Rectal smooth muscle tissue (tissue), 1 donor: ENCODE data around the gene C15orf40.
"Not testable (repeated sequence)": the region's sequence is repeated elsewhere in the genome, so short reads cannot be mapped to it uniquely, and the experiment has no call there.

Source experiments
- H3K27ac ChIP-seq: one replicate; pipeline ENCODE4 v1.7.0; 2013; ENCODE audit warnings: low read depth, low read length, inconsistent platforms
- H3K27me3 ChIP-seq: one replicate; pipeline ENCODE4 v1.7.0; 2013; ENCODE audit warnings: low read length; ENCODE audit not compliant: control insufficient read depth, insufficient read depth
- H3K36me3 ChIP-seq: one replicate; pipeline ENCODE4 v1.7.0; 2013; ENCODE audit warnings: low read length; ENCODE audit not compliant: control insufficient read depth, insufficient read depth
- H3K4me1 ChIP-seq: one replicate; pipeline ENCODE4 v1.7.0; 2013; ENCODE audit warnings: low read length; ENCODE audit not compliant: control insufficient read depth, insufficient read depth
- H3K4me3 ChIP-seq: one replicate; pipeline ENCODE4 v1.7.0; 2013; ENCODE audit warnings: low read length
- H3K9ac ChIP-seq: one replicate; pipeline ENCODE4 v1.7.0; 2013; ENCODE audit warnings: low read length

C15orf40 gene

GRCh38 chr15:82944821-82945220 is 66.6 kb downstream of the C15orf40 start:
- H3K4me1 ChIP-seq, result no peaks in the 10 kb centered on the region
- peaks cover 1% of the 10 kb centered on the region for H3K27me3 ChIP-seq
- H3K9ac ChIP-seq, result no peak overlapping the region
- H3K27ac ChIP-seq, result no peak overlapping the region
- no peaks in the 10 kb centered on the region for H3K36me3 ChIP-seq
- H3K4me3 ChIP-seq, result no peak overlapping the region

- Histone ChIP-seq H3K4me3 (no peak overlapping the region), H3K27ac (no peak overlapping the region), H3K36me3 (no peaks in the 10 kb centered on the region), H3K27me3 (no peaks in the 10 kb centered on the region), H3K4me1 (no peaks in the 10 kb centered on the region), H3K9ac (no peak overlapping the region)
Observed at GRCh38 chr15:82944056-82944455, 67.4 kb downstream of the C15orf40 start.

- H3K27ac ChIP-seq, result no peak overlapping the region
- no peaks in the 10 kb centered on the region for H3K27me3 ChIP-seq
- H3K4me3 ChIP-seq, result no peak overlapping the region
- H3K4me1 ChIP-seq, result no peaks in the 10 kb centered on the region
- no peak overlapping the region for H3K9ac ChIP-seq
- no peaks in the 10 kb centered on the region for H3K36me3 ChIP-seq
Observed at GRCh38 chr15:82943176-82943575, 68.3 kb downstream of the C15orf40 start.

- H3K4me3 ChIP-seq, result no peak overlapping the region
- H3K27ac ChIP-seq, result no peak overlapping the region
- H3K4me1 ChIP-seq, result no peaks in the 10 kb centered on the region
- no peak overlapping the region for H3K9ac ChIP-seq
- no peaks in the 10 kb centered on the region for H3K27me3 ChIP-seq
- no peaks in the 10 kb centered on the region for H3K36me3 ChIP-seq
Observed at GRCh38 chr15:82942691-82943090, 68.7 kb downstream of the C15orf40 start.

GRCh38 chr15:82939678-82940077 is 71.8 kb downstream of the C15orf40 start:
- H3K27me3 ChIP-seq, H3K4me3 ChIP-seq, H3K4me1 ChIP-seq: not testable (repeated sequence)

More at GRCh38 chr15:82939678-82940077, 71.8 kb downstream of the C15orf40 start:
- not testable (repeated sequence) for H3K27ac ChIP-seq, H3K9ac ChIP-seq, H3K36me3 ChIP-seq
